SHP77 (cell line): Measurements from ENCODE around the gene ARID1B.
A peak's percentile ranks its signal among the peaks of the same experiment; 100 is the strongest.
"Not testable (repeated sequence)": the region's sequence is repeated elsewhere in the genome, so short reads cannot be mapped to it uniquely, and the experiment has no call there.

Experiments used
- DNase-seq, 2 experiments: peaks; one replicate each; lab custom pipeline; 2025; lab: John Stamatoyannopoulos, UW

ARID1B gene

DNA sequence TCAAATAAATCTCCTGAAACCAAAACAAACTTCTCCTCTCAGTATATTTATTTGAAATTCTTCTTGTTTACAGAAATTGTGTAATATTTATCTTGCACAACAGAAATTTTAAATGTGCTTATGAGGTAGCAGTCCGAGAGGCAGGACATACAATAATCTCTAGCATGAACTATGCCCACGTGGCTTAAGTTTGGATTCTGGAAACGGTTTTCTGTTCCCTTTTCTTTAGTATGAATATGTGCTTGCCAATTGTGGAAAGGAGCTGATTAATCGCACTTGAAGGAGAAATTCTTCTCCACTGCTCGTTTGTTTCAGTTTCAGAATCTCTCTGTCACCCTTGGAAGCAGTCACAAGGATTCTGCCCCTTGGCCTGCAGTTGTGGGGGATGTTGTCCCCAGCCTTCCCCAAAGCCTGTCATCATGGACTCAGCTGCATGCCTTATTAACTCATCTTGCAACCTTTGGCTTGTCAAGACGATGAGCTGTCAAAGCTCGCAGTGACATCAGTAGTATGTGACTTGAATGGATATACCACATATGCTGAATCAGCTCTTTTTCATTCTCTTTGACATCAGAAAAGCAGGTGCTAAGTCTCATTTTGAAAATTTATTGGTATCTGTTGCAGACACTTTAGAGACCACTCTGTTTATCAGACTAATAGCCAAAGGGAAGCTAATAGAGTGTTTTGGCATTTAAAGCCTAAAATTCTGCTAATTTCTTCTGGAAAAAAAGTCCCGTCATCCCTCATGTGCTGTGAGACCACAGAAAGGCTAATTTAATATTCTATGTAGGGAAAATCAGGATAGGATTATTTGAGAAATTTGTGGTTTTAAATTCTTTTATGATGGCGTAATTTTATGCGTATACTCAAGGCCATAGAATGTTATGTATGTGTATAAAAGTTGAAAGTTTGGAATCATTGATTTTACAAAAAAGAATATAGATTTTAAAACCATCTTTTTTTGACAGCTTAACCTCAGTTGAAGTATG lies 186.8 kb downstream of the ARID1B start:
- DNase-seq, result no peak

DNA sequence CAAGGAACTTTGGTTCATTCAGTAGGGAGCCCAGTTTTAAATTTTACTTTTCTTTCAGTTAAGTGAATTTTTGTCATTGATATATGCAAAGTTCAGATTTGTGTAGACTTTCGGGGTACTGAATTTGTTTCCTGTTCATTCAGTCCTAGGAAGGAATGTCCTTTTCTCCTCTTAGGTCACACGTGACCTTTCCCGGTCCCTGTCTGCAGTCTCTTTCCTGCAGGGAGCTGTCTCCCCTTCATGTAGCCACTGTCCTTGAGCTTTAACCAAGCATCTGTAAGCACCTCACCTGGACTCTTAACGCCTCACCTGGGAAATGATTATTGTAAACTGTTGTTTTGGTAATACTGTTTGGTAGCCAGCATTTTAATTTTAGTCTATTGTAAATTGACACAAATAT lies 190.7 kb downstream of the ARID1B start:
- no peak for DNase-seq

DNA sequence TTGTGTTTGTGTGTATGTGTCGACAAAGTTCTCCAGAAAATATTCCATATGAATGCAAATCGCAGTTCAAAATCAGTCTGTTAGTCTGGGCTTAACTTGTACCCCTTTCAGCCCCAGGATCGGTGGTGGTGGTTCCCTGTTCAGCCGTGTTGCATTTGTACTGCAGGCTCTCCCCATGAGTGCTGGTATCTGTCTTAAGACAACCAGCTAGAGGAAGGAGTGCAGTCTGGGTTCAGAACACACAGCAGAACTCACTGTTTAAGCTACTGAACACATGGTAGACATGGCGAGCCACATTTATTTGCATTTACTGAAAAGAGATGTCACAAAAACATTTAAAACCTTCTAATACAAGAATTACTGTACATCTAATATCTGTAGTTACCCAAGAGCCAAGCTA lies 192.1 kb downstream of the ARID1B start:
- no peak for DNase-seq

DNA sequence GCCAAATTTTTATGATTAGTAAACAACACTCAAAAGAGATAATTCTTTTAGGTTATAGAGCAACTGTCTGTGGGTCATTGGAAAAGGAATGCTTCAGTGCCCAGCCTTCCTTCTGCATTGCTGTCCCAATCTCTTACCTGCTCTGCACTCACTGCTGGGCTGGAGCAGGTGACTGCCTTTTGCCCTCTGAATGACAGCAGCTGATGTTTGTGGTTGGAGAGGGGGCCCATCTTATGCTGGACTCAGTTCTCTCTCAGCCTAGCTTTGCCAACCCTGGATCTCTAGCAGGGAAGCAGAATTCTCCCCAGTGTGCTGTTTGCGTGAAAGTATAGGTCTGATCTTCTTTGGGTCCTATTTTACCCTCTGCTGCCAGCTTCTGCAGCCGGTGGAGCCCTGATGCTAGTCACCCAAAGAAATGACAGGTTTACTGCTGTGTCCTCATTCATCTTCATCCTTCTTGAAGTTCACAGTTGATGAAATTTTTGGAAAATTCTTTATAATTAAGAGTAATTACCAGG lies 193.5 kb downstream of the ARID1B start:
- no peak for DNase-seq

DNA sequence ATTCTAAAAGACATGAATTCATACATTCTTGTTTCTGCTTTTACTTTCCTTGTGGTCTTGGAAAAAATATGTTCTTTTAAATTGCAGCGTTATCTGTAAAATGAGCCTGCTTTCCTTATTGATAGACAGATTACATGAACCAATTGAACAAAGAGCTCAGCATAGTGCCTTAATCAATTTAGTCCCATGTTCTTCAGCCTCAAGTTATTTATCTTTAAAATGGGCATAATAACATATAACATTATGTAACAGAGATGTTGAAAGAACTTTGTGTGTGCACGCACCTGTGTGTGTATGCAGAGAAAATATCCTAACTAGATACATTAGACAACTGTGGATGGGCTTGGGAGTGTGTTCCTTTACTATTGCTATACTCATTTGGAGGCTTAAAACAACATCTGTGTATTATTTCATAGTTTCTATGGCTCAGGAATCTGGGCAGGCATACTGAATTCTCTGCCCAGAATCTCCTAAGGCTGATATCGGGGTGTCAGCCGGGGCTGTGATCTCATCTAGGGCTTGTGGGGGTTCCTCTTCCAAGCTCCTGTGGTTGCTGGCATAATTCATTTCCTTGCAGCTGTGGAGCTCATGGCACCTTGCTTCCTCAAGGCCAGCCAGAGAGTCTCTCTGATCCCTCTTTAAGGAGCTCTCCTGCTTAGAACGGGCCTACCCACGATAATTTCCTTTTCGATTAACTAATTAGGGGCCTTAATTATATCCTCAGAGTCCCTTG lies 194.1 kb downstream of the ARID1B start:
- no peak for DNase-seq

DNA sequence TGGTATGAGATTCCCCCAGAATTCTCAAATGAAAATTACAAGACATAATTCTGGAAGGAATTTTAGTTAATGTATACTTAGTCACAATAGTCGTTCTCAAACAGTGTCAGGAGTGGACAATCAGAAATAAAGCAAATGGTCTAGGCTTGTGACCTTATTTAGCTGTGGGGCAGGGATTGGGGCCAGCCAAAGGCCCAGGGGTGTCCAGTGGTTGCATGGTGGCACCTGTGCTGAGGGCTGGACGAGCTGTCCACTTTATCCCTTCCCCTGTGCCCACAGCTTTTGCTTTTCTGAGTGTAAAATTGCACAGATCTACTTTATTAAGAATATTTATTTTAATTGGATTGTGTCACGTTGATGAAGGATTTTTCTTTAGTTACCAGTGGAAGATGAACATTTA lies 195.0 kb downstream of the ARID1B start:
- no peak for DNase-seq

DNA sequence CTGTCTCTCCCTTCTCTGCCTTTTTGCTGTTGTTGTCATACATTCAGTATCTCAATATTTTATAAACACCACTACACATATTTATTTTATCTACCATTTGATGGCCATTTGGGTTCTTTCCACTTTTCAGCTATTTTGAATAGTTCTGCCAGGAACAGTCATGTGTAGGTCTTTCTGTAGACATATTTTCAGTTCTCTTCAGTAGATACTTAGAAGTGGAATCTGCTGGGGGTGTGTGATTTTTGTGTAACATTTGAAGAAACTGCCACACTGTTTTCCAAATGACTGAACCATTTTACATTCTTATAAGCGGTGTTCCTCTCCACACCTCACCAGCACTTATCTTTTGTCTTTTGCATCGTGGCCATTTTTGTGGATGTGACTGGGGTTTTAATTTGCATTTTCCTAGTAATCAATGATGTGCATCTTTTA lies 197.7 kb downstream of the ARID1B start:
- no peak for DNase-seq

DNA sequence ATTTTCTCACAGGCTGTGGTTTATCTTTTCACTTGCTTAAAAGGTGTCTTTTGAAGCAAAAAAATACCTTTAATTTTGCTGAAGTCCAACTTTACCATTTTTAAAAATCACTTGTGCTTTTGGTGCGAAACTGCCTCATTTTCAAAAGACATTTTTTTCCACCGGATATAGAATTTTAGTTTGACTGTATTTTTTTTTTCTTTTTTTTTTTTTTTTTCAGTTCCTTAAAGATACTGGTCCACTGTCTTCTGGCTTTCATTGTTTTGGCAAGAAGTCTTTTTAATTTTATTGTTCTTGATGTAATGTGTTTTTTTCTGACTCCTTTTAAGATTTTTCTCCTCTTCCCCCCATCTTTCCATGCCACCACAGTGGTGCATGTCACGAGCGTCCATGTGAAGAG lies 198.2 kb downstream of the ARID1B start:
- DNase-seq, result no peak

DNA sequence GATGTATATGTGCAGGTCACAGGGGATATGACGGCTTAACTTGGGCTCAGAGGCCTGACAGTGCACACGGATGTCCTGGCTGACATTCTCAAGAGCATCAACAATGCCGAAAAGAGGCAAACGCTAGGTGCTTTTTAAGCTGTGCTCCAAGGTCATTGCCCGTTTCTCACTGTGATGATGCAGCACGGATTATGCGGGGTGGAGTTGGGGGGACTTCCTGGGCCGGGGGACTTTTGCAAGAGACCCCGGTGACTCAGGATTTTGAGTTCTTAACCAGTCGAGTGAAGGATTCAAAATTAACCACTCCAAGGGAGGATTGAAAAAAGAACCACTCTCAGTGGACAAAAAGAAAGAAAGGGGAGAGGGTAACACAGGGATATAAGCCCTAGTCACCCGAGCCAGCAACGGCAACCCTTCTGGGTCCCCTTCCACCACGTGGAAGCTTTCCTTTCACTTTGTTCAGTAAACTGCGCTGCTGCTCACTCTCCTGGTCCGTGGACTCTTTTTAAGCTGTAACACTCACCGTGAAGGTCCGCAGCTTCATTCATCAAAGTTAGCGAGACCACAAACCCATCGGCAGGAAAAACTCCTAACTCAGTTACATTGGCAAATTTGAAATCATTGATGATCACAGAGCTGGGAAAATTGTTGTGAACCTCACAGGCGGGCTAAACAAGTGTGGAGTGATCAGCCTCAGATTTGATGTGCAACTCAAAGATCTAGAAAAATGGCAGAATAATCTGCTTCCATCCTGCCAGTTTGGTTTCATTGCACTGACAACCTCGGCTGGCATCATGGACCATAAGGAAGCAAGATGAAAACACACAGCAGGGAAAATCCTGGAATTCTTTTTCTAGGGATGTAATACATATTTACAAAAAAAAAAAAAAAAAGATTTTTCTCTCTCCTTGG lies 199.3 kb downstream of the ARID1B start:
- peak; percentile 24 to 26 for DNase-seq

DNA sequence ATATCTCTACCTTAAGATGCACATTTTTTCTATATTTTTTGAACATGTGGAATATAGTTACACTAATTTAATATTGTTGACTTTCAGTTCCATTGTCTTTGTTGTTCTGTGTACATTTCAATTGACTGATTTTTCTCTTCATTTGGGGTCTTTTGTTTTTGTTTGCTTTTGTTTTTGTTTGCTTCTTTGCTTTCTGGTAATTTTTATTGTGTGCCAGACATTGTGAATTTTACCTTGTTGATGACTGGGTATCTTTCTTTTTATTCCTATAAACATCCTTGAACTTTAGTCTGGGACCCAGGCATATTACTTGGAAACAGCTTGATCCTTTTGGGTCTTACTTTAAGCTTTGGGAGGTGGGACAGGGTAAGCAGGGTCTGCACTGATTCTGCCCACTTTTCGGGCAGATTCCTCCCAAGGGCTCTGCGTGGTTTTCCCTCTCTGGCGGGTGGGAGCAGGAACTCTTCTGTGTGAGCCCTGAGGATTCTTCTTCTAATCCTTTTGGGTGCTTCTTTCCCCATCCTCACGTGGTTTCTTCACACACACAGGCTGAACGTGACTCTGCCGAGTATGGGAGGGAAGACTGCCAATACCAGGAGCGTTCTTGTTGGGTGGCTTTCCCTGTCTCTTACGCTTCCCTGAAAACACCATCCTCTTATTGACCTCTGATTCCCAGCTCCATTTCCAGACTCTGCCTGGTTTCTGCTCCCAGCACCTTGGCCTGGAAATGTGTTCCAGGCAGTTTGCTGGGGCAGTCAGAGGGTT lies 200.5 kb downstream of the ARID1B start:
- DNase-seq, result peak; percentile 17 to 52

DNA sequence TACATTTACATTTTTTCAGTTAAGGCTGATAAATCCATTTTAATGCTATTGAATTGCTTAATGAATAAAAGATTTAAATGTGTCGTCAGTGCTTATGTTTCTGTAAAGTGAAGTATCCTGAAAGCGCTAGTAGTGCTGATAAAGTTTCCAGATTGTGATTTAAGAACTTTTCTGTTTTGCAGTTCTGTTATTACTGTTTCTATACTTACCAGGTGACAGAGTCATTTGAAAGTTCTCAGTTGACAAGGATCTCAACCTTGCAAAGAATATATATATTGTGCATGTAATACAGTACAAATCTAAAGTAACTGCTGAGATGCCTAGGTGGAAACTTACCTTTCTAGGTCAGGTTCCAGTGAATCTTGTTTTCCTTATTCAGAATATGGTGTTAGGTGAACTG lies 201.8 kb downstream of the ARID1B start:
- DNase-seq, result no peak

DNA sequence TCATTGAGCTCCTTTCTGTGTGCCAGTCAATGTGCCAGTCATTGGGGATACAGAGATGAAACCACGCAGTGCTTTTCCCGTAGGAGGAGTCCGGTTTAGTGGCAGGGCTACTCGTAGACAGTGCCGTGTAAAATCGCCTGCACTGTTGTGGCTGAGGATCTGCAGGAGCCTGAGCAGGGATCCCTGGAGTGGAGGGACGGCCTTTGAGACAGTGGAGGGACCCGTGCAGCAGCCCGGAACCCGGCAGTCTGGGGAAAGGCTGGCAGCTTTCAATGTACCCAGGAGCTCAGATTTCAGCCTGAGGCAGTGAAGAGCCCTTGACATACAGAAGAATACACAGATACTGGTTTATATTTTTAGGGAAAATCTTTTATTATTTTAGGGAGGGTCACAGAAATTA lies 203.3 kb downstream of the ARID1B start:
- peak; percentile 57 to 68 for DNase-seq

DNA sequence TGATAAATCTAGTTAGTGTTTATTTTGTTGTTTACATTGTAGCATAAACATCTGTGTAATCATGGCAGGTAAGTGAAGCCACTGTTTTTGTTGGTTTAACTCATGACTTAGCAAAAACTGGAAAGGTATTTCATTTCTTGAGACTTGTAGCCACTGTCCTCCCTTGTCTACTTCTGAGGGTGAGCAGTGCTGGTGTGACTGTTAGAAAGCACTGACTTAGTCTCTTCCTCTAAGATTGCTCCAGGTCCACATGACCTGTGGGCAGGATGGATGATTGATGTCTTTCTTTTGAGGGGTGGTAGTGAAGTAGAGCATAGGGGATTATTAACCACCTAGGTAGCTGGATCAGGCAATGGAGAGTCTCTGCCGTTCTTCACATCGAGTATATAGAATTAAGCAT lies 203.8 kb downstream of the ARID1B start:
- no peak for DNase-seq

DNA sequence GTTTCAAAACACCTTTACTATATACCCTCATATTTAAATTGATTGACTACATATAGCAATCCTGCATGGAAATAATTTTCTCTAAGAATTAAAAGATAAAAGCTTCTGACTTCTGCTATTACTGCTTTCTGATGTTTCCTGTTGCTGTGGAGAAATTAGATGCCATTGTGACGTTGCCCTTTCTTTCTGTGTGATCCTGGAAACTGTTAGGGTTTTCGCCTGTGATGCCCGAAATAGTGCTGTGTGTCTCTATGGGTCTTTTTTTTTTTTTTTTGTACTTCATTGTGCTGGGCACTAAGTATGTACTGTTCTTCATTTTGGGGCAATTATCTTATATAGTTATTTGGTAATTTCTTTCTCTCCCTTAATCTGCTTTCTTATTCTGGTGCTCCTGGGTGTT lies 205.0 kb downstream of the ARID1B start:
- no peak for DNase-seq

DNA sequence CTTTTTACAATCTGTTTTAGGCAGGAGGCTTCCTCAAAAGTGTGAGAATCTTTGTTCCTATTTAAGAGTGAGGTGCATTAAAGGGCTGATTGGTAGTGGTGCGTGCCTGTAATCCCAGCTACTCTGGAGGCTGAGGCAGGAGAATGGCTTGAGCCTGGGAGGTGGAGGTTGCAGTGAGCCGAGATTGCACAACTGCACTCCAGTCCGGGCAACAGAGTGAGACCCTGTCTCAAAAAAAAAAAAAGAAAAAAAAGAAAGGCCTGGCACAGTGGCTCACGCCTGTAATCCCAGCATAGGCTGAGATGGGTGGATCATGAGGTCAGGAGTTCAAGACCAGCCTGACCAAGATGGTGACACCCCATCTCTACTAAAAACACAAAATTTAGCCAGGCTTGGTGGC lies 205.7 kb downstream of the ARID1B start:
- not testable (repeated sequence) for DNase-seq

DNA sequence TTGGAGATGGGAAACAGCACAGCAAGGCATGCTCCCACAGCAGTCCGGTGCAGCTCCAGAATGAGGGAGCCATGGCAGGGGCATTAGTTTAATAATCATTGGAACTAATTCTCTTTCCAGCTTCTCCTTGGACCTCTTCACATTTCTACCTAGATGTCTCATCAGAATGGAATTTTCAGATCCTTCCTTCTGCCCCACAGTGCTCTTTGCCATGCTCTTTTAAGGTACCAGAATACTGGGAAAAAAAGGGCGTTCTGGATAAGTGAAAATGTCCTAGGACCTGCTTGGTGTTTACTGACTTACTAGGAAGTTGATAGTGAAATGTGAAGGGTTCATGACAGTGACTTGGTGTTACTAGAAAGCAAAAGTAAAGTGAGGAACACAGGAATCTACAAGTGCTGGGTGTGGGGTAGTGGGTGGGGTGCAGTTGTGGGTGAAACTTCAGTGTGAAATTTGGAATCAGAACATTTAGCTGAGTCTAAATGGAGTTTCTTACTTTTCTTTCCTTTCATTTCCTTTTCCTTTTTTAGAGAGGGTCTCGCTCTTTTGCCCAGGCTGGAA lies 207.1 kb downstream of the ARID1B start:
- DNase-seq, result no peak

DNA sequence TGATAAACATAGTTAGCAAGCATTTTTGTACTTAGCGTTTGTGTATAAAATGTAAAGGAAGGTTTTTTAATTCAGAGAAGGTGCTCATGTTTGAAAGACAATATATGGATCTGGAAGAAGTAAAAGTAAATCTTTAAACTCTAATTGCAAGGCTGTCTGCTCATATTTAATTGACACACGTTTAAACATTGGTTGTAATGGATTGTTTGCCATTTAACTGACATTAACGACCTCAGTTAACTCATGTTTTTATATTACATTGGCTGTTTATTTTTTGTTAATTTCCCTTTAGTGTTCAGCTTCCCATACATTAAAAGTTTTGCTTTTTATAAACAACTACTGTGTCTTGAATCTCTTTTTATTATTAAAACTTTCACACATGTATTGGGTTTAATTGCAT lies 208.1 kb downstream of the ARID1B start:
- DNase-seq, result no peak

DNA sequence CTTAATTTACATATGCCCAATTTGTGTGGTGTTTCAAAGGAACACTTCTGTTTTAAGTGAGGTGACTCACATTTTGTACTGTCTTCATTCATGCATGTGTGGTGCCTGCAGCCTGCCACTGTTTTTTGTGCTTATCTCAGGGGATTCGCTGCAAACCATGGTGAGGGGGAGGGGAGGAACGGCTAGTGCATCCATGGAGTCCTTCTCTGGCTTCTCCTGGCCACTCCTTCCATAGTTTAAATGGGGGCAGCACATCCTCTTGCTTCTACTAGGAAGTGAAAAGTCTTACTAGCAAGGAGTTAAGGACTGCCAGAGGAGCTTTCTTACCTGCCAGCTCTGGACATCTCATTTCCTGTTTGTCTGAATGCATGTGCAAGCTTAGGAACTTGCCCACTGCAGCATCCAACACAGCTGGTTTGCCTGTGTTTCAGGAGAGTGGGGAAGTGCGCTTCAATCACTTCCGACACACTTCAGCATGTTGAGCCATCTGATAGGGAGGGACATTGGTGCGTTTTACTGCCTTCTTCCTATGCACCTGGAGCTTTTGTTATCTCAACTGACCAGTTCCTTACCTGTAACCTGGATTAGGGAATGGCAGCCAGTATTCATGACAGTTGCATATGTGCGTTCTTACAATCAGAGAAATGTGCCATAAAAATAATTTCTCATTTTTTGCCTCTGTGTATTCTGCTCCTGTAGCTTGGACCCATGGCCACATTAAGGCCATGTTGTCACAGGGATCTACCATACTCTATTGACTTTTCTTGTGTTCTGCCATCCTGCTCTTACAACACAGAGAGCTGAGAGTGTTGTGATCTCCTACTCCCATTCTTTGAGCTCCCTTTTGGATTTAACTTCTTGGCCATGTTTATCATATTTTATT lies 211.3 kb downstream of the ARID1B start:
- no peak for DNase-seq

DNA sequence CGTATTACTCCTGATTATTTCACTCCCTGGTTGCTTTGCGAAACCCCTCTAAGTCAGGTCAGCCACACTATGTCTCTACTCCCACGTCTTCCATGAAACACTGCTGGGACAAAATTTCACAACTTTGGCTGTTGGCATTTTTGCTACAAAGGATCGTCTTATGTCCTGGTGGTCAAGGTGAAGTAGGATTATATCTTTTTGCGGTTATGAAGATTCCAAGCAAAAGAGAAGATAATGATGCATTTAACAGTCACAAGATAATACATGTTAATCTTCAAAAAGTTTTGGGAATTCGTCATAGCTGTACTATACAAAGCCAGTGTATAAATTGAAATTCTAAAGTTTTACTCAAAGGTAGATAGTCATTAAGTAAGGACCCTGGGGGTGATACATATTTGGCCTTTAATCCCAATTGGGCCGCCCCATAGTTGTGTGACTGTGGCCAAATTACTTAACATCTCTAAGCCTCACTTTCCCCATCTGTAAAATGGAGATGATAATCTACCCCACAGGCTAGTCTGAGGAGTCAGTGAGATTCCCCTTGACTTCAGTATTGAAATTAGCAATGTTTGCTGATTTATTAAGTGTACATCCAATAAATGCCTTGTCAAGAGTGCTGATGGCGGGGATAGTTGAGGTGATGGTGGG lies 212.1 kb downstream of the ARID1B start:
- no peak for DNase-seq
